Gastrocnemius medialis (tissue), 4 donors: ENCODE measurements around the gene PCNX2.

Experiments
- POLR2A ChIP-seq, 2 donors: fragments of 450-650 bp; IDR thresholded peaks; one replicate each; pipeline ENCODE4 v1.6.1; 2017; ENCODE audit warnings: antibody characterized with exemption in 2 of 2, mild to moderate bottlenecking in 2 of 2, moderate library complexity in 2 of 2
- TF ChIP-seq, protein P1 (sequence below), 5 experiments: fragments of 450-650 bp in 3 of 5; fragments of 200-600 bp in 2 of 5; sonication (generic) in 2 of 5; IDR thresholded peaks in 4 of 5; conservative IDR thresholded peaks in 1 of 5; 1 replicate in 4 of 5; 2 replicates in 1 of 5; pipeline ENCODE4 v1.5.1; 2016 to 2019; ENCODE audit warnings: antibody characterized with exemption in 5 of 5, mild to moderate bottlenecking in 3 of 5, moderate library complexity in 3 of 5

DNA sequence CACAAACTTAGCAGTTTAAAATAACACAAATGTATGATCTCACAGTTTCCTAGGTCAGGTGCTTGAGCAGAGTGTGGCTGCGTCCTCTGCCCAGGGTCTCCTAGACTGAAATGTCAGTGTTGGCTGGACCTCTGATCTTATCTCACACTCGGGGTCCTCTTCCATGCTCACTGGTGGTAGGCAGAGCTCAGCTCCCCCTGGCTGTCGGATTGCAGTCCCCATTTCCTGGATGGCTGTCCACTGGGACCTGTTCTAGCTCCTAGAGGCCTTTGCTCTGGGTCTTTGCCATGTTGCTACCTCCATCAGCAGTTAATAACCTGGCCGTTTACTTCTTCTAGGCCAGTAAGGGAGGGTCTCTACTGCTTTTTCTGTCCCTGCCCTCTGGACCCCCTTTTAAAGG, 107.5 kb downstream of the PCNX2 start:
- TF ChIP-seq, protein P1, sequence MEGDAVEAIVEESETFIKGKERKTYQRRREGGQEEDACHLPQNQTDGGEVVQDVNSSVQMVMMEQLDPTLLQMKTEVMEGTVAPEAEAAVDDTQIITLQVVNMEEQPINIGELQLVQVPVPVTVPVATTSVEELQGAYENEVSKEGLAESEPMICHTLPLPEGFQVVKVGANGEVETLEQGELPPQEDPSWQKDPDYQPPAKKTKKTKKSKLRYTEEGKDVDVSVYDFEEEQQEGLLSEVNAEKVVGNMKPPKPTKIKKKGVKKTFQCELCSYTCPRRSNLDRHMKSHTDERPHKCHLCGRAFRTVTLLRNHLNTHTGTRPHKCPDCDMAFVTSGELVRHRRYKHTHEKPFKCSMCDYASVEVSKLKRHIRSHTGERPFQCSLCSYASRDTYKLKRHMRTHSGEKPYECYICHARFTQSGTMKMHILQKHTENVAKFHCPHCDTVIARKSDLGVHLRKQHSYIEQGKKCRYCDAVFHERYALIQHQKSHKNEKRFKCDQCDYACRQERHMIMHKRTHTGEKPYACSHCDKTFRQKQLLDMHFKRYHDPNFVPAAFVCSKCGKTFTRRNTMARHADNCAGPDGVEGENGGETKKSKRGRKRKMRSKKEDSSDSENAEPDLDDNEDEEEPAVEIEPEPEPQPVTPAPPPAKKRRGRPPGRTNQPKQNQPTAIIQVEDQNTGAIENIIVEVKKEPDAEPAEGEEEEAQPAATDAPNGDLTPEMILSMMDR (IDR thresholded peaks at IDR 0.05 in 4 of 5, conservative IDR thresholded peaks at IDR 0.05 in 1 of 5), result no peak
- TF ChIP-seq POLR2A (IDR thresholded peaks at IDR 0.05), result no peak
